Natural killer cell treated with Interleukin-12 subunit alpha and Interleukin-12 subunit beta and Interleukin-15 and Interleukin-18, amount 100 ng/mL, for 72 hours (primary cell): ENCODE data around the gene OTOS. TPM values are rescaled to one million over a fixed set of nuclear protein-coding genes. Genes with fewer than 3 reads are reported as not detected.

ENCODE experiments used
- ATAC-seq, 2 donors: fragments of 150-1000 bp; cut with Tn5 transposase in 1 of 2; sonication (Bioruptor Pico), chemical (Tn5 transposase) in 1 of 2; 2 replicates each; pipeline ENCODE4 v1.10.0; 2021
- DNase-seq: peaks from one replicate; pipeline ENCODE4 v3.0.0; 2022; ENCODE audit warnings: low spot score
- H3K27ac Mint-ChIP-seq, 2 donors: 1 replicate in 1 of 2; 2 replicates in 1 of 2; pipeline ENCODE4 v1.8.0; 2022; ENCODE audit warnings: mixed read lengths in 2 of 2, mild to moderate bottlenecking in 1 of 2, moderate library complexity in 1 of 2
- H3K27me3 Mint-ChIP-seq, 2 donors: 1 replicate in 1 of 2; 2 replicates in 1 of 2; pipeline ENCODE4 v1.8.0; 2022; ENCODE audit warnings: mixed read lengths in 2 of 2
- H3K36me3 Mint-ChIP-seq: one replicate; pipeline ENCODE4 v1.8.0; 2022; ENCODE audit warnings: mixed read lengths
- H3K4me1 Mint-ChIP-seq, 2 donors: 1 replicate in 1 of 2; 2 replicates in 1 of 2; pipeline ENCODE4 v1.8.0; 2022; ENCODE audit warnings: low read depth in 2 of 2, mixed read lengths in 2 of 2, mild to moderate bottlenecking in 1 of 2
- H3K4me3 Mint-ChIP-seq: one replicate; pipeline ENCODE4 v1.8.0; 2022; ENCODE audit warnings: mixed read lengths
- H3K9me3 Mint-ChIP-seq: 2 replicates; pipeline ENCODE4 v1.8.0; 2022; ENCODE audit warnings: mixed read lengths
- total RNA-seq, 2 donors: library from RNA; stranded (reverse); gene quantifications; one replicate each; pipeline ENCODE4 v1.2.3, GENCODE V29; 2022

OTOS gene
- total RNA-seq, 2 donors from 2014 or later, result not detected

- Mint-ChIP-seq H3K27me3 (no peaks in the 10 kb centered on the region), H3K4me3 (no peak overlapping the region), H3K27ac (no peak overlapping the region), H3K4me1 (no peaks in the 10 kb centered on the region), H3K9me3 (no peaks in the 10 kb centered on the region), H3K36me3 (no peaks in the 10 kb centered on the region)
- peak; percentile 0 for DNase-seq
- no peak for ATAC-seq
Measured at GRCh38 chr2:240163844-240164574, 23.6 kb upstream of the OTOS start.

- H3K4me3 Mint-ChIP-seq, result no peak overlapping the region
- H3K27me3 Mint-ChIP-seq, result no peaks in the 10 kb centered on the region
- H3K9me3 Mint-ChIP-seq, result no peaks in the 10 kb centered on the region
- no peak overlapping the region for H3K27ac Mint-ChIP-seq
- H3K4me1 Mint-ChIP-seq, result no peaks in the 10 kb centered on the region
- DNase-seq, result peak; percentile 10
- no peak for ATAC-seq
- no peaks in the 10 kb centered on the region for H3K36me3 Mint-ChIP-seq
Measured at GRCh38 chr2:240162939-240163714, 22.7 kb upstream of the OTOS start.

GRCh38 chr2:240162531-240162930, 22.1 kb upstream of the OTOS start:
- peak; percentile 39 for DNase-seq
- no peak overlapping the region for H3K4me3 Mint-ChIP-seq
- ATAC-seq, result no peak
- no peaks in the 10 kb centered on the region for H3K9me3 Mint-ChIP-seq
- no peaks in the 10 kb centered on the region for H3K27me3 Mint-ChIP-seq
- no peaks in the 10 kb centered on the region for H3K4me1 Mint-ChIP-seq
- H3K36me3 Mint-ChIP-seq, result no peaks in the 10 kb centered on the region
- H3K27ac Mint-ChIP-seq, result no peak overlapping the region

- H3K27me3 Mint-ChIP-seq, result no peaks in the 10 kb centered on the region
- no peaks in the 10 kb centered on the region for H3K4me1 Mint-ChIP-seq
- H3K36me3 Mint-ChIP-seq, result no peaks in the 10 kb centered on the region
- DNase-seq (peak; percentile 57), ATAC-seq (no peak)
- H3K27ac Mint-ChIP-seq, result no peak overlapping the region
- H3K9me3 Mint-ChIP-seq, result no peaks in the 10 kb centered on the region
- H3K4me3 Mint-ChIP-seq, result no peak overlapping the region
Measured at GRCh38 chr2:240162032-240162431, 21.6 kb upstream of the OTOS start.

GRCh38 chr2:240161087-240161750, 20.8 kb upstream of the OTOS start:
- H3K36me3 Mint-ChIP-seq, result no peaks in the 10 kb centered on the region

GRCh38 chr2:240160291-240161086, 20.0 kb upstream of the OTOS start:
- H3K27me3 Mint-ChIP-seq, result no peaks in the 10 kb centered on the region
- no peaks in the 10 kb centered on the region for H3K4me1 Mint-ChIP-seq
- DNase-seq (peak; percentile 31), ATAC-seq (peak; percentile 36 to 43)
- no peaks in the 10 kb centered on the region for H3K9me3 Mint-ChIP-seq
- no peaks in the 10 kb centered on the region for H3K36me3 Mint-ChIP-seq
- no peak overlapping the region for H3K4me3 Mint-ChIP-seq
- no peak overlapping the region for H3K27ac Mint-ChIP-seq

More at GRCh38 chr2:240161087-240161750, 20.8 kb upstream of the OTOS start:
- Mint-ChIP-seq H3K27ac (no peak overlapping the region), H3K4me1 (no peaks in the 10 kb centered on the region), H3K27me3 (no peaks in the 10 kb centered on the region), H3K9me3 (no peaks in the 10 kb centered on the region), H3K4me3 (no peak overlapping the region)
- ATAC-seq, result no peak
- DNase-seq, result peak; percentile 58

GRCh38 chr2:240159251-240159839, 18.9 kb upstream of the OTOS start:
- ATAC-seq (no peak), DNase-seq (peak; percentile 44)
- no peaks in the 10 kb centered on the region for H3K36me3 Mint-ChIP-seq
- H3K27me3 Mint-ChIP-seq, result peaks cover 0 to 3% of the 10 kb centered on the region in 2 donors
- no peak overlapping the region for H3K27ac Mint-ChIP-seq
- no peak overlapping the region for H3K4me3 Mint-ChIP-seq
- H3K9me3 Mint-ChIP-seq, result no peaks in the 10 kb centered on the region
- H3K4me1 Mint-ChIP-seq, result no peaks in the 10 kb centered on the region

GRCh38 chr2:240157147-240157470, 16.7 kb upstream of the OTOS start:
- H3K4me3 Mint-ChIP-seq, result no peak overlapping the region
- DNase-seq, result peak; percentile 10
- H3K36me3 Mint-ChIP-seq, result no peaks in the 10 kb centered on the region

GRCh38 chr2:240156435-240157146, 16.1 kb upstream of the OTOS start:
- DNase-seq, result peak; percentile 5
- Mint-ChIP-seq H3K9me3 (no peaks in the 10 kb centered on the region), H3K27ac (no peak overlapping the region), H3K4me1 (no peaks in the 10 kb centered on the region), H3K4me3 (no peak overlapping the region), H3K27me3 (peaks cover 13 to 23% of the 10 kb centered on the region in 2 donors), H3K36me3 (no peaks in the 10 kb centered on the region)
- ATAC-seq, result no peak

More at GRCh38 chr2:240157147-240157470, 16.7 kb upstream of the OTOS start:
- no peak for ATAC-seq
- Mint-ChIP-seq H3K4me1 (no peaks in the 10 kb centered on the region), H3K27ac (no peak overlapping the region), H3K27me3 (peaks cover 9 to 17% of the 10 kb centered on the region in 2 donors), H3K9me3 (no peaks in the 10 kb centered on the region)

- H3K27ac Mint-ChIP-seq, result no peak overlapping the region
- no peaks in the 10 kb centered on the region for H3K36me3 Mint-ChIP-seq
- H3K27me3 Mint-ChIP-seq, result peaks cover 15 to 23% of the 10 kb centered on the region in 2 donors
- H3K4me3 Mint-ChIP-seq, result no peak overlapping the region
- no peak for ATAC-seq
- peak; percentile 16 for DNase-seq
- no peaks in the 10 kb centered on the region for H3K4me1 Mint-ChIP-seq
- no peaks in the 10 kb centered on the region for H3K9me3 Mint-ChIP-seq
Measured at GRCh38 chr2:240155745-240156390, 15.4 kb upstream of the OTOS start.

- peak; percentile 22 for DNase-seq
- H3K27ac Mint-ChIP-seq, result no peak overlapping the region
Measured at GRCh38 chr2:240155048-240155744, 14.7 kb upstream of the OTOS start.

GRCh38 chr2:240154606-240155005, 14.1 kb upstream of the OTOS start:
- Mint-ChIP-seq H3K27me3 (peaks cover 15 to 23% of the 10 kb centered on the region in 2 donors), H3K36me3 (no peaks in the 10 kb centered on the region), H3K4me3 (no peak overlapping the region), H3K27ac (no peak overlapping the region), H3K9me3 (no peaks in the 10 kb centered on the region), H3K4me1 (no peaks in the 10 kb centered on the region)
- DNase-seq (peak; percentile 37), ATAC-seq (no peak)

More at GRCh38 chr2:240155048-240155744, 14.7 kb upstream of the OTOS start:
- no peak overlapping the region for H3K4me3 Mint-ChIP-seq
- peaks cover 15 to 23% of the 10 kb centered on the region in 2 donors for H3K27me3 Mint-ChIP-seq
- no peak for ATAC-seq
- no peaks in the 10 kb centered on the region for H3K36me3 Mint-ChIP-seq
- no peaks in the 10 kb centered on the region for H3K4me1 Mint-ChIP-seq
- H3K9me3 Mint-ChIP-seq, result no peaks in the 10 kb centered on the region
